Measurements from ENCODE around the gene SLC45A1. TPM values are rescaled to one million over a fixed set of nuclear protein-coding genes. Genes with fewer than 3 reads are reported as not detected.

The SLC45A1 gene
- total and polyA plus RNA-seq, 12 donors, result 0.53 to 4.1 (median 1.6) TPM

DNA sequence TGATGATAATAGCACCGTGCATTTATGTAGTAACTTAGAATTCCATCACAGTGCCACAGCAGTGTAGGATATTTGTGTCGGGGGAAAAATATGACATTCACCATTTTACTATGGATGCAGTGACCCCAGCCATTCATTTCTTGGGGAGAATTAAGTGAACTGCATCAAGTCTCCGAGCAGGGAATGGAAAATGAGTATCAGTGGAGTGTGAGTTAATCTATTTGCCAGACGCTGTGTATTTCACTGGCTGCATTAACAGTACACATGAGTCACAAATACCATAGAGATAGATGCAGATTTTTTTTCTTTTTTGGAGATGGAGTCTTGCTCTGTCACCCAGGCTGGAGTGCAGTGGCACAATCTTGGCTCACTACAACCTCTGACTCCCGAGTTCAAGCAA lies 33.8 kb upstream of the SLC45A1 start:
- H3K4me3 ChIP-seq, result no peak overlapping the region
- DNase-seq (no peak), ATAC-seq (no peak)
- peaks cover 0 to 12% (median 4%) of the 10 kb centered on the region in 7 donors for H3K27me3 ChIP-seq
- no peaks in the 10 kb centered on the region for H3K4me1 ChIP-seq
- H3K9me3 ChIP-seq, result no peaks in the 10 kb centered on the region
- TF ChIP-seq, protein P1, sequence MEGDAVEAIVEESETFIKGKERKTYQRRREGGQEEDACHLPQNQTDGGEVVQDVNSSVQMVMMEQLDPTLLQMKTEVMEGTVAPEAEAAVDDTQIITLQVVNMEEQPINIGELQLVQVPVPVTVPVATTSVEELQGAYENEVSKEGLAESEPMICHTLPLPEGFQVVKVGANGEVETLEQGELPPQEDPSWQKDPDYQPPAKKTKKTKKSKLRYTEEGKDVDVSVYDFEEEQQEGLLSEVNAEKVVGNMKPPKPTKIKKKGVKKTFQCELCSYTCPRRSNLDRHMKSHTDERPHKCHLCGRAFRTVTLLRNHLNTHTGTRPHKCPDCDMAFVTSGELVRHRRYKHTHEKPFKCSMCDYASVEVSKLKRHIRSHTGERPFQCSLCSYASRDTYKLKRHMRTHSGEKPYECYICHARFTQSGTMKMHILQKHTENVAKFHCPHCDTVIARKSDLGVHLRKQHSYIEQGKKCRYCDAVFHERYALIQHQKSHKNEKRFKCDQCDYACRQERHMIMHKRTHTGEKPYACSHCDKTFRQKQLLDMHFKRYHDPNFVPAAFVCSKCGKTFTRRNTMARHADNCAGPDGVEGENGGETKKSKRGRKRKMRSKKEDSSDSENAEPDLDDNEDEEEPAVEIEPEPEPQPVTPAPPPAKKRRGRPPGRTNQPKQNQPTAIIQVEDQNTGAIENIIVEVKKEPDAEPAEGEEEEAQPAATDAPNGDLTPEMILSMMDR (IDR thresholded peaks at IDR 0.05), result no peak
- WGBS, 2 donors, result 64 to 71% methylated on average over 5 of the region's 5 CpGs
- H3K36me3 ChIP-seq, result no peaks in the 10 kb centered on the region
- no peak overlapping the region for H3K27ac ChIP-seq
- intact Hi-C loops (cut with DNase I), result no loop called here

DNA sequence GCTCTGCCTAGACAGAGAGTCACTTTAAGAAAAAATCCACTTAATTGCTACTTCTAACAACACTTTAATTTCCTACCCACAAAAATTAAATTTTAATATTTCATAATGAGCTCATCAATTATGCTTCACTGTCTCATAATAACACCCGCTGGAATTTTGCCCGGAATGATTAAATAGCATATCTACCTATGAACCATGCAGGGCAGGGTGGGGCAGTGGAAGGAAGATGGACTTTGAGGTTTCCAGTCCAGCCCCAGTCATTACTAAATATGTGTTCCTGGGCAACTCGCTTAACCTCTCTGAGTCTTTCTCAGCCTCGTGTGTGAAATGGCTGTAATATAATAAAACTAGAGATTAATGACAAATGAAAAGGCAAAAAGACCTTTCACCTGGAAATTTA lies 32.8 kb upstream of the SLC45A1 start:
- Histone ChIP-seq H3K27me3 (peaks cover 0 to 12% (median 4%) of the 10 kb centered on the region in 7 donors), H3K4me1 (no peaks in the 10 kb centered on the region), H3K4me3 (no peak overlapping the region), H3K27ac (no peak overlapping the region), H3K9me3 (no peaks in the 10 kb centered on the region), H3K36me3 (no peaks in the 10 kb centered on the region)
- WGBS, 2 donors, result 90 to 97% methylated on average over 4 of the region's 4 CpGs
- ATAC-seq, result no peak
- DNase-seq, result no peak
- TF ChIP-seq, protein P1 (IDR thresholded peaks at IDR 0.05), result no peak
- intact Hi-C loops (cut with DNase I), result no loop called here

DNA sequence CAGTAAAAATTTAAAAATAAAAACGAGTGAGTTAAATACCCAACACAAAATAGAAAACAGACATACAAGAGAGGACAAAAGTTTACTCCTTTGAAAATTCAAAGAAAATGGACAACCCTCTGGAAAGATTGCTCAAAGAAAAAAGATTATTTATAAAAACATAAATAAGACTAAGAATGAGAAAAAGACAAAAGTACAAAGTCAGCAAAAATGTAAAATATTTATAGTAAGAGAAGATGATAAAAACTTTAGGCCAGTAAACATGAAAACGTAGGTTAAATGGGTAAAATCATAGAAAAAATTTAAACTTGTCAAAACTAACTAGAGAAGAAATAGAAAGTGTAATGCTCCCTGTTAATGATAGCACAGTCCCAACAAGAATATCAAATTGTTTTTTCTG lies 31.9 kb upstream of the SLC45A1 start:
- H3K27ac ChIP-seq, result no peak overlapping the region
- TF ChIP-seq, protein P1 (IDR thresholded peaks at IDR 0.05), result no peak
- DNase-seq, result no peak
- no peak for ATAC-seq
- no peak overlapping the region for H3K4me3 ChIP-seq
- H3K36me3 ChIP-seq, result no peaks in the 10 kb centered on the region
- WGBS, 2 donors, result 76 to 82% methylated on average over 2 of the region's 2 CpGs
- intact Hi-C loops (cut with DNase I), result no loop called here
- peaks cover 0 to 12% (median 2%) of the 10 kb centered on the region in 7 donors for H3K27me3 ChIP-seq
- no peaks in the 10 kb centered on the region for H3K9me3 ChIP-seq
- no peaks in the 10 kb centered on the region for H3K4me1 ChIP-seq

DNA sequence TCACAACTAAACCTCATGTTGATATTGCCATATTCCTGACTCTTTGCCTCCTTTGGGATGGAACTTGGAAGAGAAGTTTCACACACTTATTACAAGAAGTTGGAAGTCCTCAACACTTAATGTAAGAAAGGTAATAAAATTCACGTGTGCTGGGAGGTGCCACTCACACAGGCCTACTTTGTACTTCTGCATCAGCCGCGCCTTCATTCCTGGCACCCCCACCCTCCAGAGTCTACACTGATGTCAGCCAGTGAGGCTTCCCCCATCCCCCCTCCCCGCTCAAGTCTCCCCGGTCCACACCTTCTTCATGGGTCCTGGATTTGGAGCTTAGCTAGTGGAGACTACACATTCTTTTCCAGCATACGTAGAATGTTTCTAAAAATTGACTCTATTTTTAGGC lies 24.8 kb upstream of the SLC45A1 start:
- H3K36me3 ChIP-seq, result no peaks in the 10 kb centered on the region
- H3K27ac ChIP-seq, result no peak overlapping the region
- intact Hi-C loops (cut with DNase I), result no loop called here
- no peaks in the 10 kb centered on the region for H3K4me1 ChIP-seq
- H3K4me3 ChIP-seq, result no peak overlapping the region
- DNase-seq (no peak), ATAC-seq (no peak)
- H3K9me3 ChIP-seq, result no peaks in the 10 kb centered on the region
- no peaks in the 10 kb centered on the region for H3K27me3 ChIP-seq
- 81 to 90% methylated on average over 6 of the region's 6 CpGs for WGBS, 2 donors
- TF ChIP-seq, protein P1 (IDR thresholded peaks at IDR 0.05), result no peak
